Measurements from ENCODE around the gene DTD1. TPM values are rescaled to one million over a fixed set of nuclear protein-coding genes. Genes with fewer than 3 reads are reported as not detected.

Gene DTD1
- total RNA-seq, 1 experiment from 2014 or later = 109 TPM

- DNase-seq (ENCODE audit: low read depth) = no peak
Observed at GRCh38 chr20:18702736-18703135, 114.9 kb downstream of the DTD1 start.

DNA sequence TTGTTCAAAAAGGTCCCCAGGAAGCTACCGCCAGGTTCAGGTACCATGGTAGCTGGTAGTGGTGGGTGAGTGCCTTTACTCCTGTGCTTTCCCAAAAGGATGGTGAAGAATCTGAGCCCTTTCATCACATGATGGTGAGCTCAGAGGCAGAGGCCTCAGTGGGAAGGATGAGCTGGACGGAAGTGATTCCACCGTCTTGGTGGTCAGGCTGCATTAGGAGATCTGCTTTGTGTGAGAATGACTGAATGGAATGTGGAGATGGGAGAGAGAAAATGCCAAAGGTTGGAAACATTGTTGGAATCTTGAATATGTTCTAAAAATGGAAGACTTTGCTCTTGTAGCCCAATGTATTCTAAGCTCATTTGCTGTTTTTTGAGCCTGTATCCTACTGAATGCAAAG is 117.6 kb downstream of the DTD1 start:
- DNase-seq (ENCODE audit: low read depth) = peak; percentile 93

DNA sequence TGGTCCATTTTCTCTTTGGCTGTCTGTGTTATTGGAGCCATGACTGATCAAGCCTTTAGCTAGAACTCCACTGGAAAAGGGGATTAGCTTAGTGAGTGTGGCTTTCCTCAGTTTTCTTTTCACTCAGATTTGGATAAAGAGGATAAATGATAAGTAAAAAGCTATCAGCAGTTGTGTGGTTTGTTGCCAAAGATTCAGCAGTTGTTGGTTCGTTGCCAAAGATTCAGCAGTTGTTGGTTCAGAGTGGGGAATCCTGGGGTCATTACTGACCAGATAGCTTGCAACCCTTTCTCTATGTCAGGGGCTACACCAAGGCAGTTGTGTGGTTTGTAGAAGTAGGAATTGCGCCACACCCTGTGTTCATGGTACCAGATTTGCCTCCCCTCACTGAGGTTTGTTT is 118.1 kb downstream of the DTD1 start:
- DNase-seq (ENCODE audit: low read depth) = peak; percentile 44

GRCh38 chr20:18712131-18712530 is 124.3 kb downstream of the DTD1 start:
- no peak for DNase-seq (ENCODE audit: low read depth)

- peak; percentile 47 for DNase-seq (ENCODE audit: low read depth)
Observed at GRCh38 chr20:18712882-18713281, 125.0 kb downstream of the DTD1 start.

DNA sequence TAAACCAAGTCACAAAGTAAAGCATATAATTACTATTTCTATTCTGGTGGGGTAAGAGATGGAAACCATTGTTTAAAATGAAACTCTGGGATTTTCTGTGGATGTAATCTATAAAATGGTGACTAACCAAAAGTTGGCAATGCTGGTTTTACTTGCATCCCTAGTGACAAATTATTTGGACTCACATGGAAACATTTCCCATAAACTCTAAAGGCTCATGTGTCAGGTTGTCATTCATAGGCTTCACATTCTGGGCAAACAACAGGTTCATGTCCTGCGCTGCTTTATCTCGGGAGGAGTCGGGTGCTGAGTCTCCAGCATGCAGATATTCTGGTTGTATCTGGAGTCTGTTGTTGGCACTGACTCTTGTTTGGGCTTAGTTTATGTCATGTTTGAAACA is 127.7 kb downstream of the DTD1 start:
- DNase-seq (ENCODE audit: low read depth) = no peak

DNA sequence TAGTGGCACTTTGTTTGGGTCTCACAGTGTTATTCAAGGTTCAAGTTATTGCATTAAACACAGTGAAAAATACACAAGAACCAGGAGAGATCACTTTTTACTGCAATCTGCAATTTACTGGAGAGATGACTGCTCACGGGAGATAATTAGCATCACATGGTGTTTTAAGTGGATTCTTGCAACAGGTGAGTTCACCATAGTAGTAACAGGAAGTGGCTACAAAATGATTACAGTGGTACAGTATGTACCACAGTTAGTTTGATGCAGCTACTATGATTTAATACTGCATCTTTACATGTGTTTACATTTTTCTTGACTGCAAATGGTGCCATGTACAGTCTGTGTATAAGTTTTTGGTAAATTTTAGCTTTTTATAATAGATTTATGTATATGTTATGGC is 129.2 kb downstream of the DTD1 start:
- DNase-seq (ENCODE audit: low read depth) = no peak

DNA sequence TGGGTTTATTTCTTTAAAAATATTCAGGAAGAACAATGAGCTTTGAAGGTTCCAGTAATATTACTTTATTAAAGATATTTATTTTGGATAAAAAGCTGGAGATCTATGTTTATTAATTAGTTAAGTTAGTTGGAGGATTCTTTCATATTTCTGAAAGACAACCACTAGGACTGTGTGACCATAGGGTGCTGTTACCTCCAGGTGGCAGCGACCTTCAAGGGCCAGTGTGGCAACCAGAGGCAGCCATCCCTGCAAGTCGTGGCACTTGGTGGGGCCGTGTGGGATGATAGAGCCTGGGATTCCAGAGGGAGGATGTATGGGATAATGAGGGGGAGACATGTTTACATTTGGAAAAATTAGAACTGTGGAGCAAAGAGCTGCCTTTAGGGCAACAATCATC is 130.3 kb downstream of the DTD1 start:
- DNase-seq (ENCODE audit: low read depth) = no peak

DNA sequence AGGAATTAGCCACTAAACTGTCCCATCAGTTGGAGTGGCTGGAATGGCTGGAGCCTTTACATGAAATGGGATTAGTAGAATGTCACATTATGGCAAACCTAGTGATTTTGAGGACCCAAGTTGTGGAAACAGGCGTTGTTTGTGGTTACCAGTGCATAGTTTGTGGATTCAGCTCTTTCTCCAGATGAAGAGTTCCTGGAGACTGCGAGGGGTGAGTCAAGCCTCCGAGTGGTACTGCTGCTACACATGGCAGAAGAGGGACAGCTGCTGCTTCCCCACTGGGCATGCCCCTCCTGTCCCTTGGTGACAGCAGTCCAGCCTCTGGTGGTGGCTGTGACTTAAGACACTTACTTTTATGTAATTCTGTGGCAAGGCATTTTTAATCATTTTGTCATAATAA is 131.6 kb downstream of the DTD1 start:
- peak; percentile 87 for DNase-seq (ENCODE audit: low read depth)

DNA sequence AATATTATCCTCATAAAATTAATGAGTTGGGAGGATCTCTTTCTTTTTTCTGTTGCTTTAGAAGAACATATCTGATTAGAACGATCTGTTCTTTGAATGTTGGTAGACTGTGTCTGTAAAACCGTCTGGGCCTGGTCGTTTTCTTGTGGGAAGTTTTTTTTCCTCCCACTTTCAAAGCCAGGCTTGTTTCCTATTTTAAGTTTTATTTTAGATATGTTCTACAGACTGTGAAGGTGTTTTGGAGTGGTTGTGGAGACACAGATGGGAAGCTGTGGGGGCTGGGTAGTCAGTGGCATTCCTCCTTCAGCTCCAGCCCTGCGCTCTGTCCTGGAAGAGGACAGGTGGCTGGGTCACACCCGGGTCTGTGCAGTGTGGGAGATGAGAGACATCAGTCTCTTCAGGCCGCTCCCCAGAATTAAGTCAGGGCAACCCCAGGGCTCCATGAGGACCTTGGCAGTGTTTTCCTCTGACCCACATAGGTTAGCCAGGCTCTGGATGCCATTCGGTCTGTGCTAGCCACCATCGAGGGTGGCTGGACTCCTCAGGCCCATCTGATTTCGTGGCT is 133.8 kb downstream of the DTD1 start:
- DNase-seq (ENCODE audit: low read depth) = no peak

- no peak for DNase-seq (ENCODE audit: low read depth)
Observed at GRCh38 chr20:18722371-18722770, 134.5 kb downstream of the DTD1 start.

DNA sequence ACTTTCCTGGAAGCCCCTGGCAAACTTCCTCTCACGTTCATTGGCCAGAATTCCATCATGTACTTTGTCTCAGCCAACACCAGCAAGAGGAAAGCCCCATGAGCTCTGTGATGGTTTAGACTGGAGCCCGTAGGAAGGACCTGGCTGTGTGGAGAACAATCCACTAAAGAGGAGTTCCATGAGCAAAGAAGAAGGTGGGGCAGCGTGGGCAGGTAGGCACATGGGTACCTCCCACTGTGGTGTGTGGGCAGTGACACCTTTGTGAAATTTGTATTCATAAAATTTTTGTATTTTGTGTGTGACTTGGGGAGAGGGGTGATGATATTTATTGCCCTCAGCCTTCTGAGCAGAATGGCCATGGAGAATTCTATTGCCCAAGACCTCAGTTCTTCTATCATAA is 136.2 kb downstream of the DTD1 start:
- DNase-seq (ENCODE audit: low read depth) = no peak

- no peak for DNase-seq (ENCODE audit: low read depth)
Observed at GRCh38 chr20:18724788-18725464, 137.1 kb downstream of the DTD1 start.

DNA sequence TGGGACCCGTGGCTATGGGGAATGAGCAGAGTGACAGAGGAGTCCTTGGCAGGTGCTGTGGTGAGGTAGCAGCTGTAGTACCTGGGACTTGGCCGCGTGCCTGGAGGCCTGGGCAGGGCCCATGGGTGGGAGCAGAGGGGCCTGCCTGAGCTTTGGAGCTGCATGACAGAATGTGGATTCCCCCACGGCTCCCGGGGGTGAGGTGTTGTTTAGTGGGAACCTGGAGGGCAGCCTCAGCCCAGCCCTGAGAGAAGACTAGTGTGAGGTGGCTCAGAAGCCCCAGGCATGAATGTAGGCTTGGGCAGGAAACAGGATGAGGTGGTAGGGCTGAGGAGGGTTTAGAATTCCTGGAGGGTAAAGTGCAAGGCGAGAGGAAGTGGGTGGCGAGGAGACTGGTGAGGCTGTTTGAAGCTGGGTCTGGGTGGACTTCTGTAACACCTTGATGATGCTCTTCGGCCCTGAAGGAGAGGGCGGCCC is 139.2 kb downstream of the DTD1 start:
- DNase-seq (ENCODE audit: low read depth) = no peak

DNA sequence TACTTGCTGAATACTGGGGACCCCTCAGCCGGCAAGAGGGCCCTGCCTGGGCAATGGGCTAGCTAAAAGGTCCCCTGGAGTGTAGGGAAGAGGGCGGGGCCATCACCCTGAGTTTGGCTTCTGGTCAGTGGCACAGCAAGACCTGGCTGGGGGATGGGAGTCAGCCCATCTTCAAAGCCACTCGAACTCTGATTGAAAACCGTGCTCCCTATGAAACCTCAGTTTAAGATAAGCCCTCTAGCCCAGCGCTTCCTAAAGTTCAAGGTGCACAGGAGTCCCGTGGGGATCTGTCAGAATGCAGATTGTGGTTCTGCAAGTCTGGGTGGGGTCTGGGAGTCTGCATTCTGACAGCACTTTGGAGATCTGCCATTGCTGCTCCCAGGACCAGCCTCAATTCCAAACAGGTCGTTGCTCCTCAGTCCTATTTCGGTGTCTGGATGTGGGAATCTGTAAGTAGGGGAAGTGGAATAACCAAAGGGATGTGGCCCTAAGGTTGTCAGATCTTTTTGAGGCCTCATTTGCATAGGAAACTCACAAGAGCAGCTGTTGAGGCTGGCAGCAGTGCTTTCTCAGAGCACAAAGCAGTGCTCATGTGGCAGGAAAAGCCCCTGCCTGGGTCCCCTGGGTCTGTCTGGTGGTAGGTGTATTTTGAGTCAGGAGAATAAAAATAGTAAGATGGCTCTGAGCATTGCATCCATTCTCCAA is 140.5 kb downstream of the DTD1 start:
- DNase-seq (ENCODE audit: low read depth) = no peak

DNA sequence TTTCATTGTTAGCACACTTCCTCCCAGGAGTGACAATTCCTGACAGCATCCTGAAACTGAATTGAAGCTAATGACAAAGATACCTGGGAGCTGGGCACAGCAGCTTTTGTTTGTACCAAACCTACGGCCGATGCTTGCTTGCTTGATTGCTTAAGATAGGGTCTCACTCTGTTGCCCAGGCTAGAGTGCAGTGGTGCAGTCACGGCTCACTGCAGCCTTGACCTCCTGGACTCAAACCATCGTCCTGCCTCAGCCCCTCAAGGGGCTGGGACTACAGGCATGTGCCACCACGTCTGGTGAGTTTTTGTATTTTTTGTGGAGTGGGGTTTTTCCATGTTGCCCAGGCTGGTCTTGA is 141.0 kb downstream of the DTD1 start:
- DNase-seq (ENCODE audit: low read depth) = no peak

- DNase-seq (ENCODE audit: low read depth) = no peak
Observed at GRCh38 chr20:18729231-18729825, 141.5 kb downstream of the DTD1 start.

DNA sequence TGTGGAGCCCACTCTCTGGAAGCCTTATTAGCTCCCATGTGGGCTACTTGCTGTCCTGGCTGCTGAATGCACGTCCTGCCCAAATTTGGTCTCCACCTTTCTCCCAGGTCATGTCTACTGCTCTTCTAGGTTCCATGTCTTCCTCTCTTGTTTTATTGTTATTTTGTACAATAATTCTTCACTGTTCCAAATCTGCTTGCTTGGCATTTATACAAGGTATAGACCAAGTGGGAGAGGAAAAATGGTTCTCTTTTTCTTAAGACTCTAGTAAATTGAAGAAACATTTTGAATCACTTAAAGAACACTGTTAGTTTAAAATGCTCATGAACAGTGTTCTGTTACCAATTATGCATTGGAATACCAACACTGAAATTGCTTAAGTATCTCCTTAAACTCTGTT is 144.1 kb downstream of the DTD1 start:
- DNase-seq (ENCODE audit: low read depth) = no peak

- no peak for DNase-seq (ENCODE audit: low read depth)
Observed at GRCh38 chr20:18734525-18735189, 146.8 kb downstream of the DTD1 start.

GRCh38 chr20:18737140-18737539 is 149.3 kb downstream of the DTD1 start:
- DNase-seq (ENCODE audit: low read depth) = no peak

- peak; percentile 42 for DNase-seq (ENCODE audit: low read depth)
Observed at GRCh38 chr20:18738055-18738454, 150.2 kb downstream of the DTD1 start.

- no peak for DNase-seq (ENCODE audit: low read depth)
Observed at GRCh38 chr20:18738888-18739287, 151.0 kb downstream of the DTD1 start.

Data from RPMI7951 (cell line).